ENCODE data around the gene AQP2.

DNA sequence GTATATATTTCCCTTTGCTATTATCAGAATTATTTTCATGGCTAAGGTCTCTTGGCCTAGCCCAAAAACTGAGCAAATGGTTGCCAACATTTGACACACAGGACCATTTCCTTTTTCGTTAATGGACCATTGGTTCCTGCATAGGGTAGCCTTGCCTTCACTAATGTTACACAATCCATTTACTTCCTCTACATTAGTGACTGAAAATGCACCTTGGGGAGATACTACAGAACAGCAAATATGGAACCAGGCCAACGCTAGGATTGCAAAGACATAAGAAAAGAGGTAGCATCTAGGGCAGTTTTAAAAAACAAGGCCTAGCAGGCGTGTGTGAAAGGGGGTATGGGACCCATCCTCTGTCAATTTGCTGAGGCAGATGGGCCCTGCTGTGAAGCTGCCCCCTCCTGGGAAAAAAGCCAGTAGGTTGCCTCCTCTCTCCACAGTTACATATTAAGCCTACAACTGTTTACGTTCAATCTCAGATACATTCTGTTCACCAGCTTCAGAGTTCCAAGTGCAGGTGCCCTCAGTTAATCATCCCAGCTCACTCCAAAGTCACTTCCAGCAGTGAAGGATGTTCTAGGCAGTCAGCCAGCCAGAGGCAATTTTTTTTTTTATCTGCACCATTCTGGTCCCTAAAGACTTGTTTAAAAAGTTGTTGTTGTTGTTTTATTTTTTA lies 37.2 kb downstream of the AQP2 start:
- TF ChIP-seq CTCF (IDR thresholded peaks at IDR 0.05; ENCODE audit: low read length) (no peak), EZH2 (IDR thresholded peaks at IDR 0.05; ENCODE audit: borderline replicate concordance, low read length) (no peak)

All from OCI-LY1 (cell line).